Prostate gland (tissue), 2 donors: ENCODE data around the gene ST6GAL1. TPM values are rescaled to one million over a fixed set of nuclear protein-coding genes. Genes with fewer than 3 reads are reported as not detected.

Experiments used
- DNase-seq: peaks from one replicate; pipeline ENCODE4 v3.0.0-alpha.2; 2019; ENCODE audit warnings: low spot score
- H3K27ac ChIP-seq, 2 donors: fragments of 200-600 bp; sonication (generic); 2 replicates each; pipeline ENCODE4 v1.5.1; 2017 to 2019
- H3K27me3 ChIP-seq: fragments of 200-600 bp; sonication (generic); replicated peaks from 2 replicates; pipeline ENCODE4 v1.5.1; 2019; ENCODE audit not compliant: insufficient read depth
- H3K36me3 ChIP-seq, 2 donors: fragments of 200-600 bp; sonication (generic); 1 replicate in 1 of 2; 2 replicates in 1 of 2; pipeline versions ENCODE4 v1.5.1 to v1.8.1; 2017 to 2019
- H3K4me1 ChIP-seq: fragments of 200-600 bp; sonication (generic); replicated peaks from 2 replicates; pipeline ENCODE4 v1.5.1; 2019
- H3K4me3 ChIP-seq, 2 donors: fragments of 200-600 bp; sonication (generic); 2 replicates each; pipeline ENCODE4 v1.5.1; 2017 to 2019
- H3K9me3 ChIP-seq: fragments of 200-600 bp; sonication (generic); 2 replicates; pipeline ENCODE4 v1.5.1; 2017
- POLR2A ChIP-seq: fragments of 450-650 bp; IDR thresholded peaks from one replicate; pipeline ENCODE4 v1.6.1; 2016; ENCODE audit warnings: antibody characterized with exemption, mild to moderate bottlenecking
- POLR2AphosphoS5 ChIP-seq: sonication (generic); formaldehyde crosslinking; IDR thresholded peaks from one replicate; pipeline ENCODE4 v1.6.1; 2017; ENCODE audit warnings: antibody characterized with exemption
- WGBS: methylation state at CpG from one replicate; pipeline ENCODE4 v1.1.5; 2018; 5-methylcytosine and 5-hydroxymethylcytosine counted together
- intact Hi-C: fragments of 100-400 bp; cut with DNase I; formaldehyde crosslinking; loops from one replicate; pipeline ENCODE4 v1.14.2; 2022
- total RNA-seq, 2 donors: library from RNA; depleted of rRNA; stranded (reverse); fragments of >200 nt; gene quantifications; one replicate each; pipeline ENCODE4 v1.1.0, GENCODE V29; 2016
- TF ChIP-seq, protein P1 (sequence below), 4 experiments: fragments of 200-600 bp in 2 of 4; fragments of 450-650 bp in 2 of 4; sonication (generic) in 2 of 4; IDR thresholded peaks; 1 replicate in 3 of 4; 2 replicates in 1 of 4; pipeline ENCODE4 v1.5.1; 2016 to 2019; ENCODE audit warnings: antibody characterized with exemption in 4 of 4, mild to moderate bottlenecking in 2 of 4, moderate library complexity in 2 of 4

ST6GAL1 gene
- total RNA-seq, 2 donors from 2014 or later, result 101 to 225 TPM

DNA sequence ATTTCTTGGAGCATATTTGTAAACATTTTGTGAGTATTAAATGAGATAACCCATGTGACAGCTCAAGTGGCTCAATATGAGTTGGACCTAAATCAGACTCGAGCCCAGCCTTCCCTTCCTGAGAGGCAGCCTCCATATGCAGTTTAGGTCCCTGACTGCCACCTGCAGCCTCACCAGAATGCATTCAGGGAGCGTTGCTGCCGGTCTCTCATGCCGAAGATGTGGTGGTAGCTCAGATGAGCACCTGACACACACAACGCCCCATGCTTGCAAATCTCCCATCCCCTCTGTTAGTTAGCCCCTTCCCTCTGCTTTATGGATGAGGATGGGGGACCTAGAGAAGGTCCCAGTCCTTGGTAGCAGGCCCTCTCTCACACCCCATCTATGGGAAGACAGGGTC lies 9.2 kb downstream of the ST6GAL1 start:
- Histone ChIP-seq H3K4me3 (no peak overlapping the region), H3K4me1 (peaks cover 30% of the 10 kb centered on the region), H3K27me3 (no peaks in the 10 kb centered on the region), H3K9me3 (no peaks in the 10 kb centered on the region), H3K27ac (peak overlapping the region; percentile 79 to 81), H3K36me3 (no peaks in the 10 kb centered on the region)
- WGBS, result 94% methylated on average over 5 of the region's 5 CpGs
- no peak for DNase-seq
- intact Hi-C loops, result no loop called here
- TF ChIP-seq POLR2A (no peak), POLR2AphosphoS5 (no peak)
- TF ChIP-seq, protein P1, sequence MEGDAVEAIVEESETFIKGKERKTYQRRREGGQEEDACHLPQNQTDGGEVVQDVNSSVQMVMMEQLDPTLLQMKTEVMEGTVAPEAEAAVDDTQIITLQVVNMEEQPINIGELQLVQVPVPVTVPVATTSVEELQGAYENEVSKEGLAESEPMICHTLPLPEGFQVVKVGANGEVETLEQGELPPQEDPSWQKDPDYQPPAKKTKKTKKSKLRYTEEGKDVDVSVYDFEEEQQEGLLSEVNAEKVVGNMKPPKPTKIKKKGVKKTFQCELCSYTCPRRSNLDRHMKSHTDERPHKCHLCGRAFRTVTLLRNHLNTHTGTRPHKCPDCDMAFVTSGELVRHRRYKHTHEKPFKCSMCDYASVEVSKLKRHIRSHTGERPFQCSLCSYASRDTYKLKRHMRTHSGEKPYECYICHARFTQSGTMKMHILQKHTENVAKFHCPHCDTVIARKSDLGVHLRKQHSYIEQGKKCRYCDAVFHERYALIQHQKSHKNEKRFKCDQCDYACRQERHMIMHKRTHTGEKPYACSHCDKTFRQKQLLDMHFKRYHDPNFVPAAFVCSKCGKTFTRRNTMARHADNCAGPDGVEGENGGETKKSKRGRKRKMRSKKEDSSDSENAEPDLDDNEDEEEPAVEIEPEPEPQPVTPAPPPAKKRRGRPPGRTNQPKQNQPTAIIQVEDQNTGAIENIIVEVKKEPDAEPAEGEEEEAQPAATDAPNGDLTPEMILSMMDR (IDR thresholded peaks at IDR 0.05), result no peak

GRCh38 chr3:186940967-186941366 lies 10.6 kb downstream of the ST6GAL1 start:
- 9% methylated on average over 4 of the region's 4 CpGs for WGBS
- peak; percentile 58 for DNase-seq
- Histone ChIP-seq H3K4me1 (peaks cover 30% of the 10 kb centered on the region), H3K27me3 (no peaks in the 10 kb centered on the region), H3K9me3 (no peaks in the 10 kb centered on the region), H3K4me3 (no peak overlapping the region), H3K27ac (peak overlapping the region; percentile 79 to 81), H3K36me3 (no peaks in the 10 kb centered on the region)
- intact Hi-C loops, result no loop called here
- peak; percentile 46 for TF ChIP-seq POLR2AphosphoS5
- TF ChIP-seq, protein P1 (IDR thresholded peaks at IDR 0.05), result no peak

- Histone ChIP-seq H3K4me1 (peaks cover 30% of the 10 kb centered on the region), H3K27me3 (no peaks in the 10 kb centered on the region), H3K36me3 (no peaks in the 10 kb centered on the region), H3K27ac (peak overlapping the region; percentile 79 to 81), H3K4me3 (no peak overlapping the region), H3K9me3 (no peaks in the 10 kb centered on the region)
- TF ChIP-seq, protein P1 (IDR thresholded peaks at IDR 0.05), result no peak
- TF ChIP-seq POLR2A, result no peak
- peak; percentile 82 for TF ChIP-seq POLR2AphosphoS5
- WGBS, result 59% methylated on average over 4 of the region's 4 CpGs
- DNase-seq, result peak; percentile 33
- intact Hi-C loops, result no loop called here
Observed at GRCh38 chr3:186942168-186942567, 11.8 kb downstream of the ST6GAL1 start.

GRCh38 chr3:186945255-186945823 lies 15.0 kb downstream of the ST6GAL1 start:
- intact Hi-C loops, result no loop called here
- Histone ChIP-seq H3K4me3 (no peak overlapping the region), H3K27me3 (no peaks in the 10 kb centered on the region), H3K36me3 (no peaks in the 10 kb centered on the region), H3K27ac (peak overlapping the region in 1 of 2 donors; percentile 16), H3K4me1 (peaks cover 25% of the 10 kb centered on the region), H3K9me3 (no peaks in the 10 kb centered on the region)
- WGBS, result 95% methylated on average over 8 of the region's 8 CpGs
- no peak for TF ChIP-seq POLR2A
- TF ChIP-seq POLR2AphosphoS5, result no peak
- TF ChIP-seq, protein P1 (IDR thresholded peaks at IDR 0.05), result no peak
- no peak for DNase-seq

DNA sequence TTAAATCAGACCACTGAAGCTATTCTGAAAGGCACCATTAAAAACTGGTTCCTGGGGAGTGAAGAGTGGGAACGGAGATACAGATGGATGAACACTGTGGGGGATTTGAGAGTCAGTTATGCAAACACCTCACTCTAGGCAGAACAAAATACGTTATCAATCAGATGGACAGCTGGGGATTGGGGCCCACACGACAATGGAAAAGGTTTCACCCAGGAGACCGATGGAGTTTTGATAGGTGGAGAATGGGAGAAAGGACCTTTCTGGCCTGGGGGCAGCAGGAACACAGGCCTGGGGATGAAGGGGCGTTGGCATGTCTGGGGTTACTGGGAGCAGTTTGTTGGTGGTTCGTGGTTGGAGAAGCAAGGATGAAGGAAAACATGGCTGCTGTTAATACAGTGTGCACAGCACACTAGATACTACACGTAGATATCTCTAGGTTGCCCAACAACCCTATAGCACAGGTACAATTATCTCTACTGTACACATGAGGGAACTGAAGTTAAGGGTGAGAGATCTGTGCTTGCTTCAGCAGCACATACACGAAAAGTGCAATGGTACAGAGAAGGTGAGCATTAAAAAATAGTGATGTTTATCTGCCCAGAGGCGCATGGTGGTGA lies 16.5 kb downstream of the ST6GAL1 start:
- TF ChIP-seq, protein P1 (IDR thresholded peaks at IDR 0.05), result no peak
- TF ChIP-seq POLR2AphosphoS5, result no peak
- TF ChIP-seq POLR2A, result no peak
- intact Hi-C loops, result no loop called here
- Histone ChIP-seq H3K9me3 (no peaks in the 10 kb centered on the region), H3K27ac (peak overlapping the region in 1 of 2 donors; percentile 12), H3K4me1 (peaks cover 16% of the 10 kb centered on the region), H3K4me3 (no peak overlapping the region), H3K36me3 (no peaks in the 10 kb centered on the region), H3K27me3 (no peaks in the 10 kb centered on the region)
- 94% methylated on average over 9 of the region's 9 CpGs for WGBS
- no peak for DNase-seq
